MM.1S (cell line): ENCODE results near the gene PCLO.

Experiments used
- DNase-seq: peaks from one replicate; pipeline ENCODE4 v3.0.0-alpha.2; 2015
- H2AFZ ChIP-seq: fragments of 300-600 bp; sonication (generic); 2 replicates; pipeline ENCODE4 v1.6.0; 2016; ENCODE audit warnings: antibody characterized with exemption, low read length
- H3F3A ChIP-seq: fragments of 300-600 bp; sonication (generic); 2 replicates; pipeline ENCODE4 v1.6.1; 2016; ENCODE audit warnings: mild to moderate bottlenecking, antibody characterized with exemption, low read length, moderate library complexity, mixed read lengths; ENCODE audit not compliant: insufficient read depth
- H3K27ac ChIP-seq: fragments of 300-600 bp; sonication (generic); 2 replicates; pipeline ENCODE4 v1.5.1; 2016; ENCODE audit warnings: mild to moderate bottlenecking, low read length
- H3K27me3 ChIP-seq: fragments of 300-600 bp; sonication (generic); replicated peaks from 2 replicates; pipeline ENCODE4 v1.6.0; 2016; ENCODE audit warnings: low read length; ENCODE audit not compliant: insufficient read depth
- H3K36me3 ChIP-seq: fragments of 300-600 bp; sonication (generic); replicated peaks from 2 replicates; pipeline ENCODE4 v1.6.1; 2016; ENCODE audit warnings: mild to moderate bottlenecking, low read length, mixed read lengths; ENCODE audit not compliant: insufficient read depth
- H3K4me1 ChIP-seq: fragments of 300-600 bp; sonication (generic); 2 replicates; pipeline ENCODE4 v1.6.1; 2016; ENCODE audit warnings: low read length, mixed read lengths
- H3K4me2 ChIP-seq: fragments of 300-600 bp; sonication (generic); 2 replicates; pipeline ENCODE4 v1.6.0; 2016; ENCODE audit warnings: low read depth, low read length
- H3K4me3 ChIP-seq: fragments of 300-600 bp; sonication (generic); 2 replicates; pipeline ENCODE4 v1.5.1; 2016; ENCODE audit warnings: low read length, mixed read lengths
- H3K79me2 ChIP-seq: fragments of 300-600 bp; sonication (generic); 2 replicates; pipeline ENCODE4 v1.6.1; 2016; ENCODE audit warnings: mixed run types, low read length, mixed read lengths
- H3K9ac ChIP-seq: fragments of 300-600 bp; sonication (generic); 2 replicates; pipeline ENCODE4 v1.6.1; 2016; ENCODE audit warnings: low read length, mixed read lengths
- H3K9me2 ChIP-seq: fragments of 300-600 bp; sonication (generic); replicated peaks from 2 replicates; pipeline ENCODE4 v1.6.1; 2016; ENCODE audit warnings: mild to moderate bottlenecking, low read length, mixed read lengths; ENCODE audit not compliant: insufficient read depth
- H3K9me3 ChIP-seq: fragments of 300-600 bp; sonication (generic); replicated peaks from 2 replicates; pipeline ENCODE4 v1.6.1; 2016; ENCODE audit warnings: mild to moderate bottlenecking, low read length, mixed read lengths; ENCODE audit not compliant: insufficient read depth
- H4K20me1 ChIP-seq: fragments of 300-600 bp; sonication (generic); 2 replicates; pipeline ENCODE4 v1.6.1; 2016; ENCODE audit warnings: mild to moderate bottlenecking, low read length, moderate library complexity, mixed read lengths; ENCODE audit not compliant: insufficient read depth
- CTCF ChIP-seq: fragments of 300-600 bp; sonication (generic); IDR thresholded peaks from 2 replicates; pipeline ENCODE4 v1.5.1; 2016; ENCODE audit warnings: antibody characterized with exemption, low read length, mixed read lengths
- EZH2 ChIP-seq: fragments of 300-600 bp; sonication (generic); optimal IDR thresholded peaks from 2 replicates; pipeline ENCODE3; 2017; ENCODE audit warnings: low read depth, mild to moderate bottlenecking, antibody characterized with exemption, low read length, mixed read lengths
- EZH2phosphoT487 ChIP-seq: fragments of 300-600 bp; sonication (generic); IDR thresholded peaks from 2 replicates; pipeline ENCODE4 v1.6.1; 2018; ENCODE audit warnings: antibody characterized with exemption, low read length

The PCLO gene

GRCh38 chr7:83119026-83119382 lies 43.7 kb downstream of the PCLO start:
- no peak overlapping the region for H2AFZ ChIP-seq
- no peaks in the 10 kb centered on the region for H3K36me3 ChIP-seq
- no peaks in the 10 kb centered on the region for H3K79me2 ChIP-seq
- no peaks in the 10 kb centered on the region for H3K27me3 ChIP-seq
- no peak for TF ChIP-seq EZH2
- no peak for TF ChIP-seq CTCF
- TF ChIP-seq EZH2phosphoT487, result no peak
- H3F3A ChIP-seq, result no peaks in the 10 kb centered on the region
- no peaks in the 10 kb centered on the region for H3K4me1 ChIP-seq
- no peaks in the 10 kb centered on the region for H4K20me1 ChIP-seq
- DNase-seq, result no peak
- no peaks in the 10 kb centered on the region for H3K9me2 ChIP-seq
- no peaks in the 10 kb centered on the region for H3K9me3 ChIP-seq
- H3K4me3 ChIP-seq, result no peak overlapping the region
- H3K27ac ChIP-seq, result no peak overlapping the region
- H3K9ac ChIP-seq, result no peak overlapping the region
- no peak overlapping the region for H3K4me2 ChIP-seq

- Histone ChIP-seq H3K27ac (no peak overlapping the region), H3K9ac (no peak overlapping the region), H3K27me3 (no peaks in the 10 kb centered on the region), H3K4me2 (no peak overlapping the region), H3K9me2 (no peaks in the 10 kb centered on the region), H3K9me3 (no peaks in the 10 kb centered on the region), H3F3A (no peaks in the 10 kb centered on the region), H4K20me1 (no peaks in the 10 kb centered on the region), H3K36me3 (no peaks in the 10 kb centered on the region), H3K4me1 (no peaks in the 10 kb centered on the region), H2AFZ (no peak overlapping the region), H3K79me2 (no peaks in the 10 kb centered on the region), H3K4me3 (no peak overlapping the region)
- DNase-seq, result no peak
- no peak for TF ChIP-seq CTCF
- TF ChIP-seq EZH2phosphoT487, result no peak
- no peak for TF ChIP-seq EZH2
Observed at GRCh38 chr7:83118347-83119025, 44.2 kb downstream of the PCLO start.

- H3F3A ChIP-seq, result no peaks in the 10 kb centered on the region
- no peak overlapping the region for H3K27ac ChIP-seq
- H3K4me3 ChIP-seq, result no peak overlapping the region
- H2AFZ ChIP-seq, result no peak overlapping the region
- H3K79me2 ChIP-seq, result no peaks in the 10 kb centered on the region
- no peak overlapping the region for H3K4me2 ChIP-seq
- no peaks in the 10 kb centered on the region for H3K9me3 ChIP-seq
- no peak for DNase-seq
- H4K20me1 ChIP-seq, result no peaks in the 10 kb centered on the region
- no peaks in the 10 kb centered on the region for H3K27me3 ChIP-seq
- no peaks in the 10 kb centered on the region for H3K36me3 ChIP-seq
- no peaks in the 10 kb centered on the region for H3K4me1 ChIP-seq
- H3K9ac ChIP-seq, result no peak overlapping the region
- TF ChIP-seq CTCF (no peak), EZH2 (no peak), EZH2phosphoT487 (no peak)
- H3K9me2 ChIP-seq, result no peaks in the 10 kb centered on the region
Observed at GRCh38 chr7:83117466-83117865, 45.2 kb downstream of the PCLO start.
